ENCODE results near the gene SPCS3. TPM values are rescaled to one million over a fixed set of nuclear protein-coding genes. Genes with fewer than 3 reads are reported as not detected.

SPCS3 gene
- total RNA-seq, 4 donors from 2014 or later: 37.9 to 160 (median 115) TPM

DNA sequence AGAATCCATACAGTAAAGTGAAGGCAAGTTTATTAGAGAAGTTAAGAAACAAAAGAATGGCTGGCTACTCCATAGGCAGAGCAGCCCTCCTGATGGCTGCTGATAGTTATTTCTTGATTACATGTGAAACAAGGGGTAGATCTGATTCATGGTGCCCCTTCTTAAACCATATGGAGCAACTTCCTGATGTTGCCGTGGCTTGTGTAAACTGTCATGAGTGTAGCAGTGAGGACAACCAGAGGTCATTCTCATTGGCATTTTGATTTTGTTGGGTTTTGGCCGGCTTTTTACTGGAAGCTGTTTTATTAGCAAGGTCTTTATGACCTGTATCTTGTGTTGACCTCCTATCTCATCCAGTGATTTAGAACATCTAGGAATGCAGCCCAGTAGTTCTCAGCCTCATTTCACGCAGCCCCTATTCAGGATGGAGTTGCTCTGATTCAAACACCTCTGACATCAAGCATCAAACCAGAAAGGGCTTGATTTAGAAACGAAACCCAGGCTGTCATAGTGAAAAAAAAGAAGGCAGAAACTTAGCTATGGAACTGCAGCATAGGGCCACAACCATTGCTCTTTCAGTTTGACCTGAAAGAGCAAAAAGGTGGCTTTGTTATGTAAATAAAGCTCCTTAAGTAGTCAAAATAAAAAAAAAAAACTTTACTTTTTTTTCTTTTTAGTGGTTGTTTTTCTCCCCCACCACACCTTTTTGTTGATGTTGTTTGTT lies 37.8 kb downstream of the SPCS3 start:
- Histone ChIP-seq H3K9me3 (no peaks in the 10 kb centered on the region), H3K27ac (no peak overlapping the region), H3K4me1 (no peaks in the 10 kb centered on the region), H3K36me3 (no peaks in the 10 kb centered on the region), H3K27me3 (no peaks in the 10 kb centered on the region), H3K4me3 (no peak overlapping the region)
- DNase-seq: no peak
- intact Hi-C loops (cut with DNase I; ENCODE audit: low total_unique reads): no loop called here
- TF ChIP-seq, protein P1, sequence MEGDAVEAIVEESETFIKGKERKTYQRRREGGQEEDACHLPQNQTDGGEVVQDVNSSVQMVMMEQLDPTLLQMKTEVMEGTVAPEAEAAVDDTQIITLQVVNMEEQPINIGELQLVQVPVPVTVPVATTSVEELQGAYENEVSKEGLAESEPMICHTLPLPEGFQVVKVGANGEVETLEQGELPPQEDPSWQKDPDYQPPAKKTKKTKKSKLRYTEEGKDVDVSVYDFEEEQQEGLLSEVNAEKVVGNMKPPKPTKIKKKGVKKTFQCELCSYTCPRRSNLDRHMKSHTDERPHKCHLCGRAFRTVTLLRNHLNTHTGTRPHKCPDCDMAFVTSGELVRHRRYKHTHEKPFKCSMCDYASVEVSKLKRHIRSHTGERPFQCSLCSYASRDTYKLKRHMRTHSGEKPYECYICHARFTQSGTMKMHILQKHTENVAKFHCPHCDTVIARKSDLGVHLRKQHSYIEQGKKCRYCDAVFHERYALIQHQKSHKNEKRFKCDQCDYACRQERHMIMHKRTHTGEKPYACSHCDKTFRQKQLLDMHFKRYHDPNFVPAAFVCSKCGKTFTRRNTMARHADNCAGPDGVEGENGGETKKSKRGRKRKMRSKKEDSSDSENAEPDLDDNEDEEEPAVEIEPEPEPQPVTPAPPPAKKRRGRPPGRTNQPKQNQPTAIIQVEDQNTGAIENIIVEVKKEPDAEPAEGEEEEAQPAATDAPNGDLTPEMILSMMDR (IDR thresholded peaks at IDR 0.05): no peak
- TF ChIP-seq POLR2A (IDR thresholded peaks at IDR 0.05): no peak

DNA sequence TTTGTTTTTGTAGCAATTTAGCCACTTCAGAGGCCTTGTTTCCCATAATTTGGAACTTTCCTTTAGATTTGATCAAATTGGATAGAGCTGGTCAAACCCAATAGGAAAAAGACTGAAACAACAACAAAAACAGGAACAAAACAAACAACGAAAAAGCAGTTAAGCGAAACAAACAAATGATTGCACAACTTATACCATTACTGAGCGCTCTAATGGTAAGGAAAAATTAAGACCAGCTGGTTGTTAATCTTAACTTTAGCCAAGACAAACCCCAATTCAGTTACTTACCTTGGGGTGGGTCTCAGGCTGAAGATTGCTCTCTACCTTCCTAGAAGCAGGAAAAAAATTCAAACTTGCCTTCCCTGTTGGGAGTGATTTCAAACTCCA lies 38.3 kb downstream of the SPCS3 start:
- no peak overlapping the region for H3K27ac ChIP-seq
- H3K36me3 ChIP-seq: no peaks in the 10 kb centered on the region
- H3K4me1 ChIP-seq: no peaks in the 10 kb centered on the region
- intact Hi-C loops (cut with DNase I; ENCODE audit: low total_unique reads): no loop called here
- no peak for TF ChIP-seq POLR2A (IDR thresholded peaks at IDR 0.05)
- TF ChIP-seq, protein P1 (IDR thresholded peaks at IDR 0.05): no peak
- no peak overlapping the region for H3K4me3 ChIP-seq
- no peaks in the 10 kb centered on the region for H3K27me3 ChIP-seq
- no peaks in the 10 kb centered on the region for H3K9me3 ChIP-seq
- DNase-seq: no peak

DNA sequence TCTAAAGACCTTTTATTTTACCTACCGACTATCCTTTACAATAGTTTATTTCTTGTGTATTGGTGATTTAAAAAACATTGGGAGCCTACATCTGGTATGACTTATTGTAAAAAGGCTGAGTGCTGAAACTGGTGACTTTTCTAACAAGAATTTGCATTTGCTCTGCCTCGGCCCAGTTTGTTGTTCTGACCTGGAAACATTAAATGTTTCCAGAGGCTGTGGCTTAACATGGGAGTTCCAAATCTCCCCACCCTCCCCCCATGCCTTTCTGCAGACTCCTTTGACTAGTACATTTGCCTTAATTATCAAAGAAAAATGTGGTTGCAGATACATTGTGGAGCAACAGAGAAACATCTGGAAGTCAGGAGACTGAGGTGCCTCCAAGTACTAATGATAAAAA lies 39.8 kb downstream of the SPCS3 start:
- DNase-seq: no peak
- TF ChIP-seq, protein P1 (IDR thresholded peaks at IDR 0.05): no peak
- no peak for TF ChIP-seq POLR2A (IDR thresholded peaks at IDR 0.05)
- Histone ChIP-seq H3K27me3 (no peaks in the 10 kb centered on the region), H3K27ac (no peak overlapping the region), H3K4me1 (no peaks in the 10 kb centered on the region), H3K4me3 (no peak overlapping the region), H3K9me3 (no peaks in the 10 kb centered on the region), H3K36me3 (no peaks in the 10 kb centered on the region)
- intact Hi-C loops (cut with DNase I; ENCODE audit: low total_unique reads): no loop called here

DNA sequence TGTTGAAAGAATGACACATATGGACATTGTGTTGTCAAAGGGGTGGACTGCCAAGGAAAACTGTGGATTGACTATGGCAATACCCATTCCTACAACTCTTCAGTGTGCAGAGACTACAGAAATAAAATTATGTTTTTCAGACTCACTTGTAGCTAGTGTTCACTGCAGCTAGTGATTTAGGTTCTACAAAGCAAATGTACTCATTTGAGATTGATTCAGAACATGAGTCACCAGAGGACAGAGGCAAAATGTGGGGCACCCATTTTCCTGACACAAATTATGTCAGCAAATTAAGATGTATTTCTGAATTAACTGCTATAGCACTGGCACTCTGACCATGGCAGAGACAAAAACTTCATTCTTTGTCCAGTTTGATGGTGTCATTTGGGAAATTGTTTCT lies 40.7 kb downstream of the SPCS3 start:
- no peak overlapping the region for H3K27ac ChIP-seq
- no peaks in the 10 kb centered on the region for H3K4me1 ChIP-seq
- intact Hi-C loops (cut with DNase I; ENCODE audit: low total_unique reads): no loop called here
- TF ChIP-seq, protein P1 (IDR thresholded peaks at IDR 0.05): no peak
- TF ChIP-seq POLR2A (IDR thresholded peaks at IDR 0.05): no peak
- H3K9me3 ChIP-seq: no peaks in the 10 kb centered on the region
- no peaks in the 10 kb centered on the region for H3K27me3 ChIP-seq
- DNase-seq: no peak
- no peak overlapping the region for H3K4me3 ChIP-seq
- no peaks in the 10 kb centered on the region for H3K36me3 ChIP-seq

DNA sequence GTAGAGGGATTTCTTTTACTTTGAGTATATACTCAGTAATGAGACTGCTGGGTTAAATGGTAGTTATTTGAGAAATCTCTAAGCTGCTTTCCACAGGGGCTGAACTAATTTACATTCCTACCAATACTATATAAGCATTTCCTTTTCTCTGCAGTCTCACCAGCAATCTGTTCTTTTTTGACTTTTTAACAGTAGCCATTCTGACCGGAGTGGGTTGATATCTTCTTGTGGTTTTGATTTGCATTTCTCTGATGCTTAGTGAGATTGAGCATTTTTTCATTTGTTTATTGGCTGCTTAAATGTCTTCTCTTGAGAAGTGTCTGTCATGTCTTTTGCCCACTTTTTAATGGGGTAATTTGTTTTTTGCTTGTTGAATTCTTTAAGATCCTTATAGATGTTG lies 43.3 kb downstream of the SPCS3 start:
- H3K27ac ChIP-seq: no peak overlapping the region
- H3K9me3 ChIP-seq: no peaks in the 10 kb centered on the region
- H3K27me3 ChIP-seq: no peaks in the 10 kb centered on the region
- intact Hi-C loops (cut with DNase I; ENCODE audit: low total_unique reads): no loop called here
- no peak for TF ChIP-seq POLR2A (IDR thresholded peaks at IDR 0.05)
- TF ChIP-seq, protein P1 (IDR thresholded peaks at IDR 0.05): no peak
- no peaks in the 10 kb centered on the region for H3K36me3 ChIP-seq
- H3K4me3 ChIP-seq: no peak overlapping the region
- no peak for DNase-seq
- H3K4me1 ChIP-seq: no peaks in the 10 kb centered on the region

All from uterus (tissue), 4 donors.